Gastrocnemius medialis (tissue), 4 donors: ENCODE measurements around the gene GPRIN3. TPM values are rescaled to one million over a fixed set of nuclear protein-coding genes. Genes with fewer than 3 reads are reported as not detected.
"Not testable (repeated sequence)": the region's sequence is repeated elsewhere in the genome, so short reads cannot be mapped to it uniquely, and the experiment has no call there.

Source experiments
- ATAC-seq, 2 donors: fragments of 150-250 bp; one replicate each; pipeline ENCODE4 v1.9.1; 2016
- DNase-seq, 2 donors: peaks; one replicate each; pipeline ENCODE4 v3.0.0-alpha.2; 2019
- H3K27ac ChIP-seq, 4 donors: fragments of 200-600 bp; sonication (generic); 1 replicate in 1 of 4; 2 replicates in 3 of 4; pipeline ENCODE4 v1.5.1; 2016 to 2018; ENCODE audit warnings: mild to moderate bottlenecking in 2 of 4, moderate library complexity in 1 of 4
- H3K27me3 ChIP-seq, 3 donors: fragments of 200-600 bp; sonication (generic) in 2 of 3; 1 replicate in 1 of 3; 2 replicates in 2 of 3; pipeline versions ENCODE4 v1.5.1 to v1.6.0; 2016 to 2019; ENCODE audit warnings: mild to moderate bottlenecking in 1 of 3, moderate library complexity in 1 of 3
- H3K36me3 ChIP-seq, 2 donors: fragments of 200-600 bp; sonication (generic) in 1 of 2; one replicate each; pipeline ENCODE4 v1.5.1; 2017 to 2018
- H3K4me1 ChIP-seq, 2 donors: fragments of 200-600 bp; sonication (generic) in 1 of 2; one replicate each; pipeline ENCODE4 v1.5.1; 2016 to 2017; ENCODE audit warnings: mild to moderate bottlenecking in 2 of 2
- H3K4me3 ChIP-seq, 4 donors: fragments of 200-600 bp; sonication (generic) in 3 of 4; 1 replicate in 1 of 4; 2 replicates in 3 of 4; pipeline ENCODE4 v1.5.1; 2016 to 2019; ENCODE audit warnings: mild to moderate bottlenecking in 2 of 4
- H3K9me3 ChIP-seq, 3 donors: fragments of 200-600 bp; sonication (generic) in 2 of 3; 1 replicate in 1 of 3; 2 replicates in 2 of 3; pipeline ENCODE4 v1.5.1; 2016 to 2019
- POLR2A ChIP-seq, 2 donors: fragments of 450-650 bp; IDR thresholded peaks; one replicate each; pipeline ENCODE4 v1.6.1; 2017; ENCODE audit warnings: antibody characterized with exemption in 2 of 2, mild to moderate bottlenecking in 2 of 2, moderate library complexity in 2 of 2
- in situ Hi-C, 4 donors: fragments of 200-750 bp; cut with MboI; loops; one replicate each; pipeline versions ENCODE4 v1.15.0 to v1.8.0; 2017; ENCODE audit warnings: low sequenced_read_pairs in 4 of 4
- intact Hi-C: fragments of 100-400 bp; cut with DNase I; formaldehyde crosslinking; loops from one replicate; pipeline ENCODE4 v1.15.1; 2023; ENCODE audit warnings: low total_unique reads
- total RNA-seq, 4 donors: library from RNA; depleted of rRNA; stranded (reverse); fragments of >200 nt; gene quantifications; one replicate each; pipeline versions ENCODE4 v1.1.0 to v1.2.3, GENCODE V29; 2016
- TF ChIP-seq, protein P1 (sequence below), 5 experiments: fragments of 450-650 bp in 3 of 5; fragments of 200-600 bp in 2 of 5; sonication (generic) in 2 of 5; IDR thresholded peaks in 4 of 5; conservative IDR thresholded peaks in 1 of 5; 1 replicate in 4 of 5; 2 replicates in 1 of 5; pipeline ENCODE4 v1.5.1; 2016 to 2019; ENCODE audit warnings: antibody characterized with exemption in 5 of 5, mild to moderate bottlenecking in 3 of 5, moderate library complexity in 3 of 5

Gene GPRIN3
- total RNA-seq, 4 donors from 2014 or later = 1.2 to 3.1 (median 1.8) TPM

GRCh38 chr4:89214308-89214707 is 93.3 kb downstream of the GPRIN3 start:
- no peaks in the 10 kb centered on the region for H3K4me1 ChIP-seq
- no peaks in the 10 kb centered on the region for H3K36me3 ChIP-seq
- TF ChIP-seq POLR2A (IDR thresholded peaks at IDR 0.05) = no peak
- TF ChIP-seq, protein P1, sequence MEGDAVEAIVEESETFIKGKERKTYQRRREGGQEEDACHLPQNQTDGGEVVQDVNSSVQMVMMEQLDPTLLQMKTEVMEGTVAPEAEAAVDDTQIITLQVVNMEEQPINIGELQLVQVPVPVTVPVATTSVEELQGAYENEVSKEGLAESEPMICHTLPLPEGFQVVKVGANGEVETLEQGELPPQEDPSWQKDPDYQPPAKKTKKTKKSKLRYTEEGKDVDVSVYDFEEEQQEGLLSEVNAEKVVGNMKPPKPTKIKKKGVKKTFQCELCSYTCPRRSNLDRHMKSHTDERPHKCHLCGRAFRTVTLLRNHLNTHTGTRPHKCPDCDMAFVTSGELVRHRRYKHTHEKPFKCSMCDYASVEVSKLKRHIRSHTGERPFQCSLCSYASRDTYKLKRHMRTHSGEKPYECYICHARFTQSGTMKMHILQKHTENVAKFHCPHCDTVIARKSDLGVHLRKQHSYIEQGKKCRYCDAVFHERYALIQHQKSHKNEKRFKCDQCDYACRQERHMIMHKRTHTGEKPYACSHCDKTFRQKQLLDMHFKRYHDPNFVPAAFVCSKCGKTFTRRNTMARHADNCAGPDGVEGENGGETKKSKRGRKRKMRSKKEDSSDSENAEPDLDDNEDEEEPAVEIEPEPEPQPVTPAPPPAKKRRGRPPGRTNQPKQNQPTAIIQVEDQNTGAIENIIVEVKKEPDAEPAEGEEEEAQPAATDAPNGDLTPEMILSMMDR (IDR thresholded peaks at IDR 0.05 in 4 of 5, conservative IDR thresholded peaks at IDR 0.05 in 1 of 5) = no peak
- no peak overlapping the region for H3K27ac ChIP-seq
- DNase-seq = no peak
- intact Hi-C loops (no loop called here), in situ Hi-C loops (no loop called here)
- no peak for ATAC-seq
- H3K4me3 ChIP-seq = no peak overlapping the region
- no peaks in the 10 kb centered on the region for H3K9me3 ChIP-seq
- no peaks in the 10 kb centered on the region for H3K27me3 ChIP-seq

GRCh38 chr4:89213382-89213701 is 94.3 kb downstream of the GPRIN3 start:
- no peaks in the 10 kb centered on the region for H3K27me3 ChIP-seq
- DNase-seq (no peak), ATAC-seq (no peak)
- H3K4me1 ChIP-seq = no peaks in the 10 kb centered on the region
- H3K4me3 ChIP-seq = no peak overlapping the region
- intact Hi-C loops (no loop called here), in situ Hi-C loops (no loop called here)
- H3K36me3 ChIP-seq = no peaks in the 10 kb centered on the region
- TF ChIP-seq POLR2A (IDR thresholded peaks at IDR 0.05) = no peak
- TF ChIP-seq, protein P1 (IDR thresholded peaks at IDR 0.05 in 4 of 5, conservative IDR thresholded peaks at IDR 0.05 in 1 of 5) = no peak
- H3K9me3 ChIP-seq = no peaks in the 10 kb centered on the region
- H3K27ac ChIP-seq = no peak overlapping the region

GRCh38 chr4:89212666-89213381 is 94.8 kb downstream of the GPRIN3 start:
- intact Hi-C loops = no loop called here
- no peak for DNase-seq

DNA sequence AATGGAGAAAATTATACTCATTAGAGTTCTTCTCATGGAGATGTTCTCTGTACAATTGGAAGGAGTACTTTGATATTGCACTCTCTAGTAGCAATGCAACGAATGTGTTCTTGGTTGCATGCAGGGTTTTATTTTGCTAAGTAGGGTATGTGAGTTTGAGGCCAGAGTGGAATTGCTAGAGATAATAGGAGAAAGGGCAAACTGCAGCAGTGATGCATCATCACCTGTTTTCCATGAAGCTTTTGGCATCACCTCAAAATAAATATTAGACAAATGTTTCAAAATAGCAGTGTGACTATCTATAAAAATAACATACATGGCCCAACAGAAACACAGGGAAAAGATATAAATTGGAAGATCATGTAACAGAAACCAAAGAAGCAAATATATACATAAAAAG is 103.0 kb downstream of the GPRIN3 start:
- in situ Hi-C loops (no loop called here), intact Hi-C loops (no loop called here)
- Histone ChIP-seq H3K27ac (no peak overlapping the region), H3K27me3 (no peaks in the 10 kb centered on the region), H3K9me3 (no peaks in the 10 kb centered on the region), H3K4me1 (no peaks in the 10 kb centered on the region), H3K4me3 (no peak overlapping the region), H3K36me3 (no peaks in the 10 kb centered on the region)
- TF ChIP-seq POLR2A (IDR thresholded peaks at IDR 0.05) = no peak
- TF ChIP-seq, protein P1 (IDR thresholded peaks at IDR 0.05 in 4 of 5, conservative IDR thresholded peaks at IDR 0.05 in 1 of 5) = no peak
- DNase-seq = no peak
- no peak for ATAC-seq

More at GRCh38 chr4:89212666-89213381, 94.8 kb downstream of the GPRIN3 start:
- Histone ChIP-seq H3K27me3 (no peaks in the 10 kb centered on the region), H3K27ac (no peak overlapping the region), H3K9me3 (no peaks in the 10 kb centered on the region), H3K4me3 (no peak overlapping the region), H3K4me1 (no peaks in the 10 kb centered on the region), H3K36me3 (no peaks in the 10 kb centered on the region)
- TF ChIP-seq, protein P1 (IDR thresholded peaks at IDR 0.05 in 4 of 5, conservative IDR thresholded peaks at IDR 0.05 in 1 of 5) = no peak
- no peak for TF ChIP-seq POLR2A (IDR thresholded peaks at IDR 0.05)
- in situ Hi-C loops = no loop called here
- no peak for ATAC-seq

DNA sequence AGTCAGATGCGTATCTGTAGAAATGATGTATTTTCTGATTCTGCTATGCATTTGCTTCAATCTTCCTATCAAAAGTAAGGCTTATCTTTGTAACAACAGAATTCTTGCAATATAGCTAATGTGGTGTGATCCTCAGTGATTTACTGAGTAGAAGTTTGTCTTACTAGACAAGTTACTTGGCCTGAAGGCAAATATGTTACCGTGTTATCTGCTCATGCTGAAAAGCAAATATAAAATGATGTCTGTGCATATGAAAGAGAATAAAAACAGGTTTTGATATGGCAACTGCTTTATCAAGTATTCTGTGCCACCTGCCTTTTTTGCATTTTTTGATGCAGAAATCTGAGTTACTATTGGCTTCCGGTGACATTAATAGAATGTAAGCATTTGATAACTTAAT is 103.7 kb downstream of the GPRIN3 start:
- H3K4me3 ChIP-seq = no peak overlapping the region
- H3K27me3 ChIP-seq = no peaks in the 10 kb centered on the region
- no peaks in the 10 kb centered on the region for H3K4me1 ChIP-seq
- DNase-seq (no peak), ATAC-seq (no peak)
- no peaks in the 10 kb centered on the region for H3K9me3 ChIP-seq
- no peaks in the 10 kb centered on the region for H3K36me3 ChIP-seq
- no peak overlapping the region for H3K27ac ChIP-seq
- intact Hi-C loops (no loop called here), in situ Hi-C loops (no loop called here)
- TF ChIP-seq, protein P1 (IDR thresholded peaks at IDR 0.05 in 4 of 5, conservative IDR thresholded peaks at IDR 0.05 in 1 of 5) = no peak
- no peak for TF ChIP-seq POLR2A (IDR thresholded peaks at IDR 0.05)

DNA sequence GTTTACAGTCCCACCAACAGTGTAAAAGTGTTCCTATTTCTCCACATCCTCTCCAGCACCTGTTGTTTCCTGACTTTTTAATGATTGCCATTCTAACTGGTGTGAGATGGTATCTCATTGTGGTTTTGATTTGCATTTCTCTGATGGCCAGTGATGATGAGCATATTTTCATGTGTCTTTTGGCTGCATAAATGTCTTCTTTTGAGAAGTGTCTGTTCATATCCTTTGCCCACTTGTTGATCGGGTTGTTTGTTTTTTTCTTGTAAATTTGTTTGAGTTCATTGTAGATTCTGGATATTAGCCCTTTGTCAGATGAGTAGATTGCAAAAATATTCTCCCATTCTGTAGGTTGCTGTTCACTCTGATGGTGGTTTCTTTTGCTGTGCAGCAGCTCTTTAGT is 108.2 kb downstream of the GPRIN3 start:
- intact Hi-C loops, H3K36me3 ChIP-seq, H3K4me1 ChIP-seq, H3K27ac ChIP-seq, H3K9me3 ChIP-seq, in situ Hi-C loops, H3K4me3 ChIP-seq, ATAC-seq, DNase-seq, H3K27me3 ChIP-seq: not testable (repeated sequence)
